Measurements from ENCODE around the gene PUSL1.

Gene PUSL1

GRCh38 chr1:1302006-1302430 lies 6.4 kb upstream of the PUSL1 start:
- TF ChIP-seq CTCF (conservative IDR thresholded peaks at IDR 0.05; ENCODE audit: low read depth, low read length), result peak; percentile 62
- no peak for DNase-seq (ENCODE audit: low read depth)
- no peak overlapping the region for H3K4me3 ChIP-seq (ENCODE audit: low read length)

GRCh38 chr1:1302951-1303509 lies 5.4 kb upstream of the PUSL1 start:
- no peak overlapping the region for H3K4me3 ChIP-seq (ENCODE audit: low read length)
- TF ChIP-seq CTCF (conservative IDR thresholded peaks at IDR 0.05; ENCODE audit: low read depth, low read length), result no peak
- no peak for DNase-seq (ENCODE audit: low read depth)

GRCh38 chr1:1303736-1304135 lies 4.7 kb upstream of the PUSL1 start:
- no peak for TF ChIP-seq CTCF (conservative IDR thresholded peaks at IDR 0.05; ENCODE audit: low read depth, low read length)
- H3K4me3 ChIP-seq (ENCODE audit: low read length), result no peak overlapping the region
- no peak for DNase-seq (ENCODE audit: low read depth)

- no peak for TF ChIP-seq CTCF (conservative IDR thresholded peaks at IDR 0.05; ENCODE audit: low read depth, low read length)
- DNase-seq (ENCODE audit: low read depth), result no peak
- H3K4me3 ChIP-seq (ENCODE audit: low read length), result no peak overlapping the region
These were observed 3.8 kb upstream of the PUSL1 start for GRCh38 chr1:1304331-1305299.

GRCh38 chr1:1305300-1306069 lies 2.9 kb upstream of the PUSL1 start:
- no peak for DNase-seq (ENCODE audit: low read depth)
- TF ChIP-seq CTCF (conservative IDR thresholded peaks at IDR 0.05; ENCODE audit: low read depth, low read length), result peak; percentile 13
- H3K4me3 ChIP-seq (ENCODE audit: low read length), result no peak overlapping the region

GRCh38 chr1:1306070-1306660 lies 2.2 kb upstream of the PUSL1 start:
- peak overlapping the region; percentile 61 for H3K4me3 ChIP-seq (ENCODE audit: low read length)
- DNase-seq (ENCODE audit: low read depth), result no peak
- peak; percentile 28 for TF ChIP-seq CTCF (conservative IDR thresholded peaks at IDR 0.05; ENCODE audit: low read depth, low read length)
